Activated CD8-positive, alpha-beta T cell treated with anti-CD3 and anti-CD28 coated beads, Interleukin-2, amount 10 ng/mL, durations not matched to agents 7 days and 5 days (primary cell): ENCODE measurements around the gene RPP14. TPM values are rescaled to one million over a fixed set of nuclear protein-coding genes. Genes with fewer than 3 reads are reported as not detected.

ENCODE experiments used
- ATAC-seq: fragments of 150-1000 bp; cut with Tn5 transposase; one replicate; pipeline ENCODE4 v1.10.0; 2021; ENCODE audit warnings: moderate library complexity
- CTCF ChIA-PET: fragments of 350-600 bp; sonication (Branson Sonifier 250); formaldehyde crosslinking; loops from one replicate; lab custom pipeline; 2021; ENCODE audit warnings: antibody characterized with exemption; lab: Charles Lee
- POLR2A ChIA-PET: fragments of 350-600 bp; sonication (Branson Sonifier 250); formaldehyde crosslinking; loops from one replicate; lab custom pipeline; 2021; ENCODE audit warnings: antibody characterized with exemption; lab: Charles Lee
- DNase-seq: peaks from one replicate; pipeline ENCODE4 v3.0.0-alpha.2; 2020
- H3K27ac Mint-ChIP-seq: one replicate; pipeline ENCODE4 v1.8.0; 2021; ENCODE audit warnings: mild to moderate bottlenecking, mixed read lengths
- H3K27me3 Mint-ChIP-seq: one replicate; pipeline ENCODE4 v1.8.0; 2021; ENCODE audit warnings: low read depth, mixed read lengths
- H3K36me3 Mint-ChIP-seq: one replicate; pipeline ENCODE4 v1.8.0; 2021; ENCODE audit warnings: low read depth, mixed read lengths
- H3K4me1 Mint-ChIP-seq: one replicate; pipeline ENCODE4 v1.8.0; 2021; ENCODE audit warnings: low read depth, mixed read lengths
- H3K4me3 Mint-ChIP-seq: one replicate; pipeline ENCODE4 v1.8.0; 2021; ENCODE audit warnings: mild to moderate bottlenecking, mixed read lengths
- H3K9me3 Mint-ChIP-seq: one replicate; pipeline ENCODE4 v1.8.0; 2022; ENCODE audit warnings: mixed read lengths; ENCODE audit not compliant: insufficient read depth
- total RNA-seq, 2 experiments: library from RNA; stranded (reverse); gene quantifications; one replicate each; pipeline ENCODE4 v1.2.3, GENCODE V29; 2021

Gene RPP14
- total RNA-seq, 2 experiments from 2014 or later, result 12.8 to 15.1 TPM

DNA sequence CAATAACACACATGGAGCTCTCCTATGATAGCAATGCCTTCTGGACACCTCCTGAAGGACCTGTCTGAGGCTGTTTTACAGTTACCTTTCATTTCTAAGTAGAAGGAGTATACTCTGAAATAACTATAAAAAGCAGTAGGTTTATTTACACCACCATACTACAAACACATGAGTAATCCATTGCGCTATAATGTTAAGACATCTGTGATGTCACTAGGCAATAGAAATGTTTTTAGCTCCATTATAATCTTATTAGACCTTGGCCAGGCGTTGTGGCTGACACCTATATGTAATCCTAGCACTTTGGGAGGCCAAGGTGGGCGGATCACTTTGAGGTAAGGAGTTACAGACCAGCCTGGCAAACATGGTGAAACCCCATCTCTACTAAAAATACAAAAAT is 51.4 kb downstream of the RPP14 start:
- ChIA-PET CTCF (interaction anchor here (0.6 to 1.2 kb wide), 2 partner anchors 51 to 63 kb away, joined by 3 to 5 read pairs; partner anchors contain the start of genes HTD2 and RPP14), POLR2A (no interaction called here)
- no peak for DNase-seq
- Mint-ChIP-seq H3K27ac (peak overlapping the region; percentile 47), H3K36me3 (peaks cover 7% of the 10 kb centered on the region), H3K4me3 (no peak overlapping the region), H3K4me1 (peaks cover 55% of the 10 kb centered on the region), H3K27me3 (no peaks in the 10 kb centered on the region), H3K9me3 (no peaks in the 10 kb centered on the region)
- ATAC-seq, result no peak

DNA sequence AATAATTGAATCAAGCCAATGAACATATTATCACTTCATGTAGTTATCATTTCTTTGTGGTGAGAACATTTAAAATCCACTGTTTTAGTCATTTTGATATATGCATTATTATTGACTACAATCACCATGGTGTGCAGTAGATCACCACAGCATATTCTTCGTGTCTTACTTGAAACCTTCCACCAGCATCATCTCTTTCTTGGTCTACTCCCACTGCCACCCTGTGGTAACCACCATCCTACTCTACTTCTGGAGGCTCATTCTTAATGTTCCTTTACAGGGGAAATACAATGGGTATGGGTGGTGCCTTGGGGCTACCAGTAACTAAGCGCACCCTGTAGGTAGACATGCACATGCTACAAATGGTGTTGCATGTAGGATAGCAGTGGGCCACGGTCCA is 52.0 kb downstream of the RPP14 start:
- H3K27ac Mint-ChIP-seq, result peak overlapping the region; percentile 34
- DNase-seq (no peak), ATAC-seq (no peak)
- no peaks in the 10 kb centered on the region for H3K27me3 Mint-ChIP-seq
- H3K4me3 Mint-ChIP-seq, result no peak overlapping the region
- H3K9me3 Mint-ChIP-seq, result no peaks in the 10 kb centered on the region
- peaks cover 4% of the 10 kb centered on the region for H3K36me3 Mint-ChIP-seq
- ChIA-PET CTCF (interaction anchor here (0.6 to 1.2 kb wide), 2 partner anchors 51 to 62 kb away, joined by 3 to 5 read pairs; partner anchors contain the start of genes HTD2 and RPP14), POLR2A (no interaction called here)
- H3K4me1 Mint-ChIP-seq, result peaks cover 48% of the 10 kb centered on the region

DNA sequence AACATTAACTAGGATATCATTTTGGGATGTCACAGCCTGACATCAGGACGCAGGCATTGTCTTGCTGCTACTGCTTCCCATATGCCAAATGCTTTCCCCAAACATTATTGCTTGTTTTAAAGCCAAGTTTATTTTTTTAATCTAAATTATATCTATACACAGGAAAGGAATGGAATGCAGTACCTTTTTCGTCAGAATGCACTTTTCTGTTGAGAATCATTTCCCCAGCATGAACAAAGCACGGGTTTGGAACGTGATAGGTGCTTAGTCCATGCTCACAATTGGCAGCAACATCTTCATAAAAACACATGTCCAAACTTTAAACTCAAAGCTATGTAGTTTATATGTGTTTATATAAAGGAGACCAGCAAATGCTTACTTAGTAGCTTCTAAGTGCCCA is 52.8 kb downstream of the RPP14 start:
- Mint-ChIP-seq H3K9me3 (no peaks in the 10 kb centered on the region), H3K4me1 (peaks cover 44% of the 10 kb centered on the region), H3K36me3 (peaks cover 8% of the 10 kb centered on the region), H3K27ac (no peak overlapping the region), H3K4me3 (no peak overlapping the region), H3K27me3 (no peaks in the 10 kb centered on the region)
- ChIA-PET CTCF (no interaction called here), POLR2A (no interaction called here)
- DNase-seq (no peak), ATAC-seq (no peak)

DNA sequence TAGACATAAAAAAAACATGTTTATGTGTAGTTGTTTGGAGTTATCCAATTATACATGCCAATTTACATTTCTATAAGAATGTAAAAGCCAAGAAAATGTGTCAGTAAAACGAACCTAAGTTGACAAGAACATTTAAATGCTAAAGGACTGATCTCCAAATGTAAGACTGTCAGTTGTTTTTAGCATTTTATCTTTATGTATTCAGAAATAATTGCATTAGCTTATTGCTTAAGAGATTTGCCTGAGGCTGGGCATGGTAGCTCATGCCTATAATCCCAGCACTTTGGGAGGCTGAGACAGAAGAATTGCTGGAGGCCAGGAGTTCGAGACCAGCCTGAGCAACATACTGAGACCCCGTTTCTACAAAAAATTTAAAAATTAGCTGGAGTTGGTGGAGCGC is 53.6 kb downstream of the RPP14 start:
- no peak overlapping the region for H3K4me3 Mint-ChIP-seq
- no peaks in the 10 kb centered on the region for H3K27me3 Mint-ChIP-seq
- POLR2A ChIA-PET, result no interaction called here
- H3K27ac Mint-ChIP-seq, result no peak overlapping the region
- no peaks in the 10 kb centered on the region for H3K9me3 Mint-ChIP-seq
- peaks cover 42% of the 10 kb centered on the region for H3K4me1 Mint-ChIP-seq
- H3K36me3 Mint-ChIP-seq, result peaks cover 5% of the 10 kb centered on the region
- CTCF ChIA-PET, result no interaction called here
- DNase-seq, result no peak
- ATAC-seq, result no peak

DNA sequence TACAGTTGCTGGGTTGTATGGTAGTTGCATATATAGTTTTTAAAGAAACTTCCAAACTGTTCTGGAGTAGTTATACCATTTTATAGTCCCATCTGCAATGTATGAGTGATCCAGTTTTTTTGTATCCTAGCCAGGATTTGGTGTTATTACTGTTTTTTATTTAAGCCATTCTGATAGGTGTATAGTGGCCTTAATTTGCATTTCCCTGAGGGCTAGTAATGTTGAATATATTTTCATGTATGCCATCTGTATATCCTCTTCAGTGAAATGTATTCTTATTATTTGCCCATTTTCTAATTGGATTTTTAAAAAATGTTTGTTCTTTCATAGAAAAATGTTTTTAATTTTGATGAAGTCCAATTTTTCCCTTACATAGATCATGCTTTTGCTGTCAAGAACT is 55.8 kb downstream of the RPP14 start:
- ATAC-seq (no peak), DNase-seq (no peak)
- H3K4me3 Mint-ChIP-seq, result no peak overlapping the region
- H3K36me3 Mint-ChIP-seq, result peaks cover 19% of the 10 kb centered on the region
- no peaks in the 10 kb centered on the region for H3K9me3 Mint-ChIP-seq
- POLR2A ChIA-PET, result no interaction called here
- peaks cover 45% of the 10 kb centered on the region for H3K4me1 Mint-ChIP-seq
- H3K27me3 Mint-ChIP-seq, result no peaks in the 10 kb centered on the region
- CTCF ChIA-PET, result no interaction called here
- no peak overlapping the region for H3K27ac Mint-ChIP-seq

GRCh38 chr3:58366699-58367098 is 60.7 kb downstream of the RPP14 start:
- POLR2A ChIA-PET, result no interaction called here
- Mint-ChIP-seq H3K9me3 (no peaks in the 10 kb centered on the region), H3K4me3 (no peak overlapping the region), H3K27me3 (no peaks in the 10 kb centered on the region), H3K27ac (no peak overlapping the region), H3K36me3 (peaks cover 27% of the 10 kb centered on the region), H3K4me1 (peaks cover 31% of the 10 kb centered on the region)
- CTCF ChIA-PET, result interaction anchor here (1.1 kb wide), 1 partner anchor 14 kb away, joined by 3 read pairs; no protein-coding TSS in a partner anchor
- ATAC-seq, result no peak
- DNase-seq, result no peak

- H3K4me3 Mint-ChIP-seq, result no peak overlapping the region
Measured at GRCh38 chr3:58369038-58369437, 63.0 kb downstream of the RPP14 start.

More at GRCh38 chr3:58369038-58369437, 63.0 kb downstream of the RPP14 start:
- Mint-ChIP-seq H3K36me3 (peaks cover 26% of the 10 kb centered on the region), H3K9me3 (no peaks in the 10 kb centered on the region), H3K27me3 (no peaks in the 10 kb centered on the region), H3K4me1 (peaks cover 27% of the 10 kb centered on the region), H3K27ac (peak overlapping the region; percentile 1)
- ATAC-seq (no peak), DNase-seq (no peak)
- POLR2A ChIA-PET, result no interaction called here
- CTCF ChIA-PET, result no interaction called here

Other genes starting within 250 kb of the RPP14 start
- gene DNASE1L3, start 95.3 kb upstream of the RPP14 start, total RNA-seq, result not detected
- gene ABHD6, start 68.5 kb upstream of the RPP14 start, total RNA-seq, result 1 to 10 TPM; 4.0 to 4.4 TPM
- gene HTD2, start 275 bp downstream of the RPP14 start, total RNA-seq, result 1 to 10 TPM; 7.6 to 8.1 TPM
- gene PXK, start 26.6 kb downstream of the RPP14 start, total RNA-seq, result 10 to 100 TPM; 31.5 to 33.4 TPM
- 10 to 100 TPM; 48.9 to 50.3 TPM for gene PDHB, start 127.6 kb downstream of the RPP14 start, total RNA-seq
- gene KCTD6, start 185.9 kb downstream of the RPP14 start, total RNA-seq, result 1 to 10 TPM; 5.2 to 6.2 TPM
- not detected for gene ACOX2, start 230.9 kb downstream of the RPP14 start, total RNA-seq